GM18511 (cell line): ENCODE measurements around the gene GTF3C1.

Source experiments
- ATAC-seq: cut with Tn5 transposase; IDR thresholded peaks from one replicate; pipeline ENCODE4 v1.9.1; 2021; ENCODE audit warnings: mild to moderate bottlenecking, moderate library complexity; ENCODE audit not compliant: unreplicated experiment

GTF3C1 gene

GRCh38 chr16:27568077-27568476 lies 18.4 kb upstream of the GTF3C1 start:
- no peak for ATAC-seq

GRCh38 chr16:27566417-27566816 lies 16.7 kb upstream of the GTF3C1 start:
- no peak for ATAC-seq

GRCh38 chr16:27564224-27564623 lies 14.5 kb upstream of the GTF3C1 start:
- ATAC-seq = no peak

GRCh38 chr16:27561216-27561615 lies 11.5 kb upstream of the GTF3C1 start:
- ATAC-seq = no peak

GRCh38 chr16:27558932-27559331 lies 9.2 kb upstream of the GTF3C1 start:
- no peak for ATAC-seq

GRCh38 chr16:27558434-27558833 lies 8.7 kb upstream of the GTF3C1 start:
- ATAC-seq = no peak

- ATAC-seq = no peak
Observed at GRCh38 chr16:27556471-27556870, 6.8 kb upstream of the GTF3C1 start.

- ATAC-seq = no peak
Observed at GRCh38 chr16:27551036-27551435, 1.3 kb upstream of the GTF3C1 start.

GRCh38 chr16:27550582-27550920 lies 838 bp upstream of the GTF3C1 start:
- ATAC-seq = no peak

GRCh38 chr16:27549464-27549745 lies 308 bp downstream of the GTF3C1 start:
- ATAC-seq = peak; percentile 41

GRCh38 chr16:27547851-27548250 lies 1.9 kb downstream of the GTF3C1 start:
- no peak for ATAC-seq

- no peak for ATAC-seq
Observed at GRCh38 chr16:27547134-27547533, 2.6 kb downstream of the GTF3C1 start.

- no peak for ATAC-seq
Observed at GRCh38 chr16:27544671-27545070, 5.0 kb downstream of the GTF3C1 start.

GRCh38 chr16:27543801-27544200 lies 5.9 kb downstream of the GTF3C1 start:
- ATAC-seq = no peak

- no peak for ATAC-seq
Observed at GRCh38 chr16:27539636-27540035, 10.1 kb downstream of the GTF3C1 start.

GRCh38 chr16:27539120-27539519 lies 10.6 kb downstream of the GTF3C1 start:
- no peak for ATAC-seq

- no peak for ATAC-seq
Observed at GRCh38 chr16:27538528-27538927, 11.2 kb downstream of the GTF3C1 start.

- no peak for ATAC-seq
Observed at GRCh38 chr16:27534256-27534655, 15.5 kb downstream of the GTF3C1 start.

GRCh38 chr16:27531826-27532800 lies 17.6 kb downstream of the GTF3C1 start:
- ATAC-seq = no peak

GRCh38 chr16:27531186-27531585 lies 18.5 kb downstream of the GTF3C1 start:
- ATAC-seq = no peak

- ATAC-seq = no peak
Observed at GRCh38 chr16:27529962-27530361, 19.8 kb downstream of the GTF3C1 start.

- ATAC-seq = no peak
Observed at GRCh38 chr16:27528294-27528693, 21.4 kb downstream of the GTF3C1 start.

GRCh38 chr16:27526180-27526579 lies 23.5 kb downstream of the GTF3C1 start:
- ATAC-seq = no peak
